ENCODE measurements around the gene SCRN1.
"Not testable (repeated sequence)": the region's sequence is repeated elsewhere in the genome, so short reads cannot be mapped to it uniquely, and the experiment has no call there.

Gene SCRN1

GRCh38 chr7:29968683-29969395, 20.8 kb downstream of the SCRN1 start:
- Histone ChIP-seq H3K4me3 (replicated peaks; ENCODE audit: insufficient read depth, low read length) (no peak overlapping the region), H3K27me3 (ENCODE audit: insufficient read depth, poor library complexity, severe bottlenecking) (no peaks in the 10 kb centered on the region), H3K27ac (replicated peaks) (no peak overlapping the region)
- no peak for TF ChIP-seq POLR2AphosphoS5 (IDR thresholded peaks at IDR 0.05; ENCODE audit: low read depth)
- TF ChIP-seq REST (IDR thresholded peaks at IDR 0.05; ENCODE audit: insufficient replicate concordance, low read depth): no peak
- no peak for TF ChIP-seq GABPA (IDR thresholded peaks at IDR 0.05; ENCODE audit: low read depth)
- no peak for TF ChIP-seq SPI1 (IDR thresholded peaks at IDR 0.05; ENCODE audit: borderline replicate concordance, low read depth)
- TF ChIP-seq, protein P1, sequence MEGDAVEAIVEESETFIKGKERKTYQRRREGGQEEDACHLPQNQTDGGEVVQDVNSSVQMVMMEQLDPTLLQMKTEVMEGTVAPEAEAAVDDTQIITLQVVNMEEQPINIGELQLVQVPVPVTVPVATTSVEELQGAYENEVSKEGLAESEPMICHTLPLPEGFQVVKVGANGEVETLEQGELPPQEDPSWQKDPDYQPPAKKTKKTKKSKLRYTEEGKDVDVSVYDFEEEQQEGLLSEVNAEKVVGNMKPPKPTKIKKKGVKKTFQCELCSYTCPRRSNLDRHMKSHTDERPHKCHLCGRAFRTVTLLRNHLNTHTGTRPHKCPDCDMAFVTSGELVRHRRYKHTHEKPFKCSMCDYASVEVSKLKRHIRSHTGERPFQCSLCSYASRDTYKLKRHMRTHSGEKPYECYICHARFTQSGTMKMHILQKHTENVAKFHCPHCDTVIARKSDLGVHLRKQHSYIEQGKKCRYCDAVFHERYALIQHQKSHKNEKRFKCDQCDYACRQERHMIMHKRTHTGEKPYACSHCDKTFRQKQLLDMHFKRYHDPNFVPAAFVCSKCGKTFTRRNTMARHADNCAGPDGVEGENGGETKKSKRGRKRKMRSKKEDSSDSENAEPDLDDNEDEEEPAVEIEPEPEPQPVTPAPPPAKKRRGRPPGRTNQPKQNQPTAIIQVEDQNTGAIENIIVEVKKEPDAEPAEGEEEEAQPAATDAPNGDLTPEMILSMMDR (IDR thresholded peaks at IDR 0.05; ENCODE audit: insufficient read depth, low read length): no peak
- DNase-seq (ENCODE audit: low read depth in 1 of 2, low spot score in 1 of 2): no peak

DNA sequence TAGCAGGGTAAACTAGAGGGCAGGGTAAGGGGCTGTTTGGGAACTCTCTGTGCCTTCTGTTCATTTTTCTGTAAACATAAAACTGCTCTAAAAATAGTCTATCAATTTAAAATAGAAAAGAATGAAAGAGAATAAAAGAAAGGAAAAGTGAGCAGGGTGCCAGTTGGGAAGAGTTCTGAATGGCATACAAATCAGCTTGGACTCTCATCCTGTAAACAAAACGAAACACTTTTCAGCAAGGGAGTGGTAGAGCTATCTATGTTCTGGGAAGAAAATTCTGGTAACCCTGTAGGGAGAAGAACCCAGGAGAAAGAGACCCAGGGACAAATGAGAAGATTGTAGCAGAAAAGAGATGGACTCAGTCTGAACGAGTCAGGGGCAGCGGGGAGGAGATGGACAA, 24.6 kb downstream of the SCRN1 start:
- TF ChIP-seq POLR2AphosphoS5 (IDR thresholded peaks at IDR 0.05; ENCODE audit: low read depth) (no peak), REST (IDR thresholded peaks at IDR 0.05; ENCODE audit: insufficient replicate concordance, low read depth) (no peak), SPI1 (IDR thresholded peaks at IDR 0.05; ENCODE audit: borderline replicate concordance, low read depth) (no peak), GABPA (IDR thresholded peaks at IDR 0.05; ENCODE audit: low read depth) (no peak)
- TF ChIP-seq, protein P1 (IDR thresholded peaks at IDR 0.05; ENCODE audit: insufficient read depth, low read length): no peak
- no peak for DNase-seq (ENCODE audit: low read depth in 1 of 2, low spot score in 1 of 2)
- no peak overlapping the region for H3K27ac ChIP-seq (replicated peaks)
- H3K27me3 ChIP-seq (ENCODE audit: insufficient read depth, poor library complexity, severe bottlenecking): no peaks in the 10 kb centered on the region
- no peak overlapping the region for H3K4me3 ChIP-seq (replicated peaks; ENCODE audit: insufficient read depth, low read length)

DNA sequence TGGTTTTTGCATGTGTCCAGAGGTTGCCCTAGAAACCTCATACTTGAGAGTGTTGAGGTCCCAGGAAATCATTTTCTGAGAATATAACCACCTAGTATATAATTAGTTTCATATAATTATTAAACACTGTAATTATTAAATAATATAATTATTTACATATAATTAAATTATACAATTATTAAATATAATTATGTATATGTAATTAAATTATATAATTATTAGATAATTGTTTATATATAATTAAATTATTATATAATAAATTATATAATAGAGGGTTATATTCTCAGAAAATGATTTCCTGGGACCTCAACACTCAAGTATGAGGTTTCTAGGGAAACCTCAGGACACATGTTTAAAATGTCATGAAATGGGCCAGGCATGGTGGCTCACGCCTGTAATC, 27.6 kb downstream of the SCRN1 start:
- TF ChIP-seq POLR2AphosphoS5 (IDR thresholded peaks at IDR 0.05; ENCODE audit: low read depth) (no peak), SPI1 (IDR thresholded peaks at IDR 0.05; ENCODE audit: borderline replicate concordance, low read depth) (no peak), REST (IDR thresholded peaks at IDR 0.05; ENCODE audit: insufficient replicate concordance, low read depth) (no peak), GABPA (IDR thresholded peaks at IDR 0.05; ENCODE audit: low read depth) (no peak)
- TF ChIP-seq, protein P1 (IDR thresholded peaks at IDR 0.05; ENCODE audit: insufficient read depth, low read length): no peak
- no peak for DNase-seq (ENCODE audit: low read depth in 1 of 2, low spot score in 1 of 2)
- Histone ChIP-seq H3K4me3 (replicated peaks; ENCODE audit: insufficient read depth, low read length) (no peak overlapping the region), H3K27ac (replicated peaks) (no peak overlapping the region), H3K27me3 (ENCODE audit: insufficient read depth, poor library complexity, severe bottlenecking) (no peaks in the 10 kb centered on the region)

DNA sequence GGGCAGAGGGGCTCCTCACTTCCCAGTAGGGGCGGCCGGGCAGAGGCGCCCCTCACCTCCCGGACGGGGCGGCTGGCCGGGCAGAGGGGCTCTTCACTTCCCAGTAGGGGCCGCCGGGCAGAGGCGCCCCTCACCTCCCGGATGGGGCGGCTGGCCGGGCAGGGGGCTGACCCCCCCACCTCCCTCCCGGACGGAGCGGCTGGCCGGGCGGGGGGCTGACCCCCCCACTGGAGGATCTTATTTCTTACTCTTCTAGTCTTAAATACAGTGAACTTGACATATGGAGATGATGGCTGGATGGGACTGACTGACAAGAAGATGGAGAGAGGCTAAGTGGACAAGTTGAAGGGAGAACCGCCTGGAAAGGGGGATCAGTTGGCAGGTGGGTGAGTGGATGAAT, 28.0 kb downstream of the SCRN1 start:
- not testable (repeated sequence) for H3K4me3 ChIP-seq (replicated peaks; ENCODE audit: insufficient read depth, low read length); H3K27me3 ChIP-seq (ENCODE audit: insufficient read depth, poor library complexity, severe bottlenecking); H3K27ac ChIP-seq (replicated peaks); DNase-seq (ENCODE audit: low read depth in 1 of 2, low spot score in 1 of 2)
